ENCODE data around the gene VSNL1.

The VSNL1 gene

GRCh38 chr2:17608251-17608650, 67.8 kb downstream of the VSNL1 start:
- DNase-seq (ENCODE audit: insufficient read length, low spot score) (no peak), FAIRE-seq (no peak)

- no peak for FAIRE-seq
- no peak for DNase-seq (ENCODE audit: insufficient read length, low spot score)
These were observed 70.0 kb downstream of the VSNL1 start for GRCh38 chr2:17610521-17610920.

DNA sequence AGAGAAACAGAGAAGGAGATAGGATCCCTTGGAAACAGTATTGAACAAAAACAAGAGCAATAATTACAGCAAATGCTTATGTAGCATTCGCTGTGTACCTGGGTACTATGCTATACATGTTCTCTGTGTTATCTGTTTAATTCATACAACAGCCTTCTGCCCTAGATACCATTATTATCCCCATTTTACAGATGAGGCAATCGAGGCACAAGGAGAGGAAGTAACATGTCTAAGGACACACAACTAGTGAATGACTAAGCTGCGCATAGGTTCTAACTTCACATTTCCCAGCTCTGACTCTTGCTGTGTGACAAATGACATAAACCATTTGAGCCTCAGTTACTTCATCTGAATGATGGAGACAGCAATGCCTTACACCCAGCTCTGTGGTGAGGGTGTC, 70.5 kb downstream of the VSNL1 start:
- FAIRE-seq (no peak), DNase-seq (ENCODE audit: insufficient read length, low spot score) (no peak)

- DNase-seq (ENCODE audit: insufficient read length, low spot score) = no peak
- FAIRE-seq = no peak
These were observed 73.9 kb downstream of the VSNL1 start for GRCh38 chr2:17614174-17614930.

DNA sequence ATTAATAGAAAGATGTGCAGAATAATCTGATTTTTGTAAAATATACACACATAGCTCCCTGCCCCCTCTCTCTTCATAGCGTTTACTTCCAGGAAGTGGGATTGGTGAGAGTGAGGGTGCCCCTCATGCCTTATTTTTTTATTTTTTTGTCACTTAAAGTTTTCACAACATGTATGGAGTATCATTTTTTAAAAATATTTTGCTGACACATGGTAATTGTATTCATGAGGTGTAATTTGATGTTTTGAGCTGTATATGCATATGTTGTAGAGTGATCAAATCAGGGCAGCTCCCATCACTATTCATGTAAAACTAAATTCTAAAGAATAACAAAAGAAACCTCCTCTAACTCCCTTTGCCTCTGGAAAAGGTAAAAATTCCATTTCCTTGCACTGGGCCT, 74.7 kb downstream of the VSNL1 start:
- no peak for FAIRE-seq
- no peak for DNase-seq (ENCODE audit: insufficient read length, low spot score)

DNA sequence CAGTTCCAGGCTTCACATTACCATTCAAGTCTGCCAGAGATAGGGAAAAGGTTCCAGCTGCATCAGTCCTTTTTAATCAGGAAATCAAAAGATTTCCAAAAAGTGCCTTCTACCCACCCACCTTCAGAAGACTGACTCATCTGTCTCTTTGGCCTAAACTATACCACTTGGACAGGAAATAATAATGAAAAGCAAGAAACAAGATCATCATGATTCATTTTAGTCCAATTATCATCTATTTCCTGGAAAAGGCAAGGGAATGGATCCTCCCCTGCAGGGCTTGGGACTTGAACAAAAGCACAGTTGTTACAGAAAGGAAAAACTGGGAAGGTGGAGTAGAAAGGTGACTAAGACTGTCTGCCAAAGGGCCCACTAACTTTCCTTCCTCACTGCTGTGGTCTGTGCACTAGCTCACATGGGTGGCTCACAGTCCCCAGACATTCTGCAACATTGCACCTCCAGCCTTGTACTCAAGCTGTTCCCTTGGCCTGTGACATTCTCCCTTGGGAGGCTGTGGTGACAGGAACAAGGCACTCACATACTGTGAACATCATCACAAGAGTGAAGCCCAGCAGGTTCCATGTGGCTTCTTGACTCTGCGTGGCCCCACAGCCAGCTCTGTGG, 75.3 kb downstream of the VSNL1 start:
- DNase-seq (ENCODE audit: insufficient read length, low spot score) (no peak), FAIRE-seq (no peak)

GRCh38 chr2:17616405-17616804, 75.9 kb downstream of the VSNL1 start:
- DNase-seq (ENCODE audit: insufficient read length, low spot score) (no peak), FAIRE-seq (no peak)

DNA sequence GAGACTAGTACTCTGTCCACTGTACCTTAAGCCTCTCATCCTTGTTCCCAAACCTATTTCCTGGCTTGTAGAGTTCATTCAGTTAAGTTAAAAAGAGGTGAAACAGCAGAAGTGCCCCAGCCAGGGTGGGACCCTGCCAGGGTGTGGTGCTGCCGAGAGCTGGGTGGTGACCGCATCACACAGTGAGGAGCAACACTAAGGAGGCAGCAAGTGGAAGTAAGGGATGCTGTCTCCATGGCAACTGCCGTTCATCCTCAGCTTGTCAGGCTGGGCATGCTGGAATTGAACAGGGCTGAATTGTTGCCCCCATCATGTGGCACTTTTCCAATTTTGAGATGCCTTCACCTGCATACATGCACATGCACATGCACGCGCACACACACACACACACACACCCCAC, 77.0 kb downstream of the VSNL1 start:
- no peak for FAIRE-seq
- DNase-seq (ENCODE audit: insufficient read length, low spot score) = no peak

DNA sequence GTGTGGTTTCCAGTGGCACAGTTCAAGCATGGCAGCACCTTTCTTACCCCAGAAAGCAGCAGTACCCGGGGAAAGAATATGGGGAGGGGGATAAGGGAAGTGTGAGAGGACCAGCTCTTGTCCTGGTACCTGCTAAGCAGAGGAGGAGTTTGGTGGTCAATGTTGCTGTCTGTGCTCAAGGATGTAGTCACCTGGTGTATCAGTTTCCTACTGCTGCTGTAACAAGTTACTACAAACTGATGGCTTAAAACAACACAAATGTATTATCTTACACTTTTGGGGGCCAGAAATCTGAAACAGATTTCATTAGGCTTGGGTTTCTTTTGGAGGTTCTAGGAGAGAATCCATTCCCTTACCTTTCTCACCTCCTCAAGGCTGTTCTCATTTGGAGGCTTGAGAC, 77.5 kb downstream of the VSNL1 start:
- FAIRE-seq (no peak), DNase-seq (ENCODE audit: insufficient read length, low spot score) (no peak)

GRCh38 chr2:17620280-17620679, 79.8 kb downstream of the VSNL1 start:
- FAIRE-seq = no peak
- no peak for DNase-seq (ENCODE audit: insufficient read length, low spot score)

GRCh38 chr2:17620841-17621240, 80.3 kb downstream of the VSNL1 start:
- no peak for DNase-seq (ENCODE audit: insufficient read length, low spot score)
- FAIRE-seq = no peak

DNA sequence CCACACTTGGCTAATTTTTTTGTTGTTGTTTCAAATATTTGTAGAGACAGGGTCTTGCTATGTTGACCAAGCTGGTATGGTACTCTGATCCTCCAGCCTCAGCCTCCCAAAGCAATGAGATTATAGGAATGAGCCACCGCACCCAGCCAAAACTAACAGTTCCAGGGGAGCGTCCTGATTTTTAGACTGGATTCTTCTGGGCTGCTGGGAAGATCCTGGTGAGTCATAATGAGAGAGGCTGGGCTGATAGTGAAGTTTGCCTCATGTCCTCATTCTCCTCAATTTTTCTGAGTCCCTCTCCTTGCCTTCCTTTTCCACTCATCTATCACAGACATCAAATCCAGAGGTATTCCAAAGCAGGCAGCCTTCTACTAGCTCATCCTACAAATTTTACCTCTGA, 81.3 kb downstream of the VSNL1 start:
- no peak for FAIRE-seq
- no peak for DNase-seq (ENCODE audit: insufficient read length, low spot score)

- no peak for FAIRE-seq
These were observed 85.0 kb downstream of the VSNL1 start for GRCh38 chr2:17625446-17625845.

GRCh38 chr2:17626986-17627385, 86.5 kb downstream of the VSNL1 start:
- FAIRE-seq = no peak
- DNase-seq (ENCODE audit: insufficient read length, low spot score) = no peak

More at GRCh38 chr2:17625446-17625845, 85.0 kb downstream of the VSNL1 start:
- DNase-seq (ENCODE audit: insufficient read length, low spot score) = no peak

DNA sequence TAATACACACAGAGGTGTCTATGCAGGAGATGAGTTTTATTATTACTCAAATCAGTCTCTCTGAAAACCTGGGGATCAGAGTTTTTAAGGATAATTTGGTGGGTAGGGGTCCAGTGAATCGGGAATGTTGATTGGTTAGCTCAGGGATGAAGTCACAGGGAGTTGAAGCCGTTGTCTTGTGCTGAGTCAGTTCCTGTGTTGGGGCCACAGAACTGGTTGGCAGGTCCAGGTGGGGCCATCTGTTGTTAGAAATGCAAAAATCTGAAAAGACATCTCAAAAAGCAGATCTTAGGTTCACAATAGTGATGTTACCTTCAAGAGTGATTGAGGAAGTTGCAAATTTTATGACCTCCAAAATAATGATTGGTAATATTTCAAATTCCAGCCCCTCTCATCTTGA, 86.9 kb downstream of the VSNL1 start:
- DNase-seq (ENCODE audit: insufficient read length, low spot score) (no peak), FAIRE-seq (no peak)

- FAIRE-seq (no peak), DNase-seq (ENCODE audit: insufficient read length, low spot score) (no peak)
These were observed 88.1 kb downstream of the VSNL1 start for GRCh38 chr2:17628349-17629261.

DNA sequence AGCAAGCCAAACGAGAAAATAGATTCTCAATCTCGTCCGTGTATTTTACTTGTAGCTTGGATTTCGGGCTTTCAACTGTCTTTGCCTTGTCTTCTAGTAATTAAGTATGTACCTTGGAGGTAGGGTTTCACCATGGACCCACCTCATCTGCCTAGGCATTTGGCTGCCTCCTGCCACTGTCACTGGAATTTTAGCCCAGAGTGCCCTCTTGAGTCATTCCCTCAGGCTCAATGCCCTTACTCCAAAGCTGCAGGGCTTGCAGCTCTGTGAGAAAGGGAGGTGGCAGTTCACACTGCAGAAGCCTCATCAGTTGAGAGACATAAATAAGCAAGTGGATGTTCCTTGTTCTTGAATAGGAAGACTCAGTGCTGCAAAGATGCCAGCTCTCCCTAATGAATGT, 89.6 kb downstream of the VSNL1 start:
- no peak for FAIRE-seq
- no peak for DNase-seq (ENCODE audit: insufficient read length, low spot score)

- DNase-seq (ENCODE audit: insufficient read length, low spot score) (no peak), FAIRE-seq (no peak)
These were observed 94.5 kb downstream of the VSNL1 start for GRCh38 chr2:17634997-17635396.

- no peak for FAIRE-seq
- no peak for DNase-seq (ENCODE audit: insufficient read length, low spot score)
These were observed 95.8 kb downstream of the VSNL1 start for GRCh38 chr2:17636257-17636656.

DNA sequence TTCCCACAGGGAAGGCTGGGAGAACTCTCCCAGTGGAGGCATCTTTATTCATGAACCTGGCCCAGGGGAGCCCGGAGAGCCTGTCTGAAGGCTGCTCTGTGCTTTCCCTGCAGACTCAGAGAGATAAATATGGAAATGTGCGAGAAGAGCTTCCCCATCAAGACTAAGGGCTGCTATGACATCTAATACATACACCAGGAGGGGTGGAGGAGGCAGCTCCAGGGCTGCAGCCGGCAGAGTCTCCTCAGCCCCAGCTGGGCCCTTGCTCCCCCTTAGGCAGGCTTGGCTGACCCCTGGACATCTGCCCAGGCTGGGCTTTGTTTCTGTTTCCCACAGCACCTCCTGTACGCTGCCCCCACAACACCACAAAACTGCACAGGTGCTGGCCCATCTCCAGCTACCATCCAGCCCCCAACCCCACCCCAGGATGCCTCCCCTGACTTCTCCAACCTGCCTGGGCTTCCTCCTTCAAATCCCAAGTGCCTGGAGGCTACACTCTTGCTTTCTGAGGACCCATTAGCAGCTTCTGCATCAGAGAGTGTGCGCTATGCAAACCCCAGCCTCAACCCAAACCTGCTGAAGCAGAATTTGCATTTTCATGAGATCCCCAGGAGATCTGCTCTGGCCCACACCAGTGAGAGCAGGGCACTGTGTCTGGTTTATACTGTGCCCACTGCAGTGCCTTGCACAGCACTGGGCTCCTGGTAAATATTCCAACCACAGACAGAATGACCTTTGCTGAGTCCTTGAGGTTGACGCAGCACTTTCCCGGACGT, 96.8 kb downstream of the VSNL1 start:
- no peak for FAIRE-seq
- DNase-seq (ENCODE audit: insufficient read length, low spot score) = no peak

Data from GM19239 (cell line).